CD14-positive monocyte (primary cell): ENCODE results near the gene DNAH2. TPM values are rescaled to one million over a fixed set of nuclear protein-coding genes. Genes with fewer than 3 reads are reported as not detected.

Source experiments
- DNase-seq, 3 donors: peaks; one replicate each; pipeline ENCODE4 v3.0.0-alpha.2; 2011 to 2022
- H2AFZ ChIP-seq: 2 replicates; pipeline ENCODE4 v1.6.0; 2012; ENCODE audit warnings: mild to moderate bottlenecking, low read depth, low read length, inconsistent platforms; ENCODE audit not compliant: insufficient read depth, poor library complexity, severe bottlenecking
- H3K27ac ChIP-seq, 2 donors: 1 replicate in 1 of 2; 2 replicates in 1 of 2; pipeline ENCODE4 v1.5.1; 2012 to 2013; ENCODE audit warnings: low read length in 2 of 2, control low read depth in 1 of 2, inconsistent platforms in 1 of 2, low read depth in 1 of 2, mild to moderate bottlenecking in 1 of 2
- H3K27me3 ChIP-seq, 2 donors: one replicate each; pipeline versions ENCODE4 v1.6.0 to v1.6.1; 2011 to 2013; ENCODE audit warnings: low read length in 2 of 2; ENCODE audit not compliant: control insufficient read depth in 2 of 2, insufficient read depth in 2 of 2
- H3K36me3 ChIP-seq, 2 donors: replicated peaks in 1 of 2; 1 replicate in 1 of 2; 2 replicates in 1 of 2; pipeline versions ENCODE4 v1.5.1 to v1.6.1; 2012 to 2013; ENCODE audit warnings: low read length in 2 of 2, control low read depth in 1 of 2, inconsistent platforms in 1 of 2, mild to moderate bottlenecking in 1 of 2; ENCODE audit not compliant: insufficient read depth in 2 of 2, control insufficient read depth in 1 of 2
- H3K4me1 ChIP-seq, 2 donors: 1 replicate in 1 of 2; 2 replicates in 1 of 2; pipeline versions ENCODE4 v1.5.1 to v1.6.1; 2012 to 2013; ENCODE audit warnings: low read length in 2 of 2, control low read depth in 1 of 2, inconsistent platforms in 1 of 2, mild to moderate bottlenecking in 1 of 2, moderate library complexity in 1 of 2; ENCODE audit not compliant: insufficient read depth in 2 of 2, control insufficient read depth in 1 of 2
- H3K4me2 ChIP-seq: replicated peaks from 2 replicates; pipeline ENCODE3; 2012; ENCODE audit warnings: low read length, moderate library complexity, mild to moderate bottlenecking; ENCODE audit not compliant: poor library complexity, severe bottlenecking; ENCODE audit errors: extremely low read depth
- H3K4me3 ChIP-seq, 3 experiments: fragments of 200-600 bp in 1 of 3; sonication (generic) in 1 of 3; replicated peaks in 1 of 3; 1 replicate in 2 of 3; 2 replicates in 1 of 3; pipeline ENCODE4 v1.5.1; 2011 to 2013; ENCODE audit warnings: low read length in 3 of 3, mild to moderate bottlenecking in 3 of 3, control low read depth in 2 of 3, low read depth in 2 of 3, inconsistent platforms in 1 of 3, moderate library complexity in 1 of 3
- H3K79me2 ChIP-seq: 2 replicates; pipeline ENCODE4 v1.6.0; 2012; ENCODE audit warnings: mild to moderate bottlenecking, control low read depth, inconsistent platforms, low read length, moderate library complexity; ENCODE audit not compliant: insufficient read depth
- H3K9ac ChIP-seq: 2 replicates; pipeline ENCODE4 v1.6.0; 2017; ENCODE audit warnings: low read length, mild to moderate bottlenecking; ENCODE audit not compliant: insufficient read depth, poor library complexity, severe bottlenecking
- H3K9me3 ChIP-seq, 2 donors: replicated peaks in 1 of 2; 1 replicate in 1 of 2; 2 replicates in 1 of 2; pipeline versions ENCODE4 v1.5.1 to v1.6.1; 2012 to 2013; ENCODE audit warnings: low read length in 2 of 2, control low read depth in 1 of 2; ENCODE audit not compliant: control insufficient read depth in 1 of 2, insufficient read depth in 1 of 2
- H4K20me1 ChIP-seq: 2 replicates; pipeline ENCODE4 v1.6.0; 2012; ENCODE audit warnings: mild to moderate bottlenecking, low read length, control low read depth, moderate library complexity; ENCODE audit not compliant: insufficient read depth
- H3K27ac Mint-ChIP-seq, 7 donors: one replicate each; pipeline ENCODE4 v1.8.0; 2020; ENCODE audit warnings: mild to moderate bottlenecking in 7 of 7, mixed read lengths in 7 of 7, moderate library complexity in 6 of 7, inconsistent platforms in 2 of 7
- H3K27me3 Mint-ChIP-seq, 3 donors: one replicate each; pipeline ENCODE4 v1.8.0; 2021 to 2022; ENCODE audit warnings: low read depth in 3 of 3, mild to moderate bottlenecking in 3 of 3, mixed read lengths in 3 of 3, moderate library complexity in 3 of 3, inconsistent platforms in 1 of 3
- H3K36me3 Mint-ChIP-seq, 2 donors: one replicate each; pipeline ENCODE4 v1.8.0; 2020; ENCODE audit warnings: mixed read lengths in 2 of 2, inconsistent platforms in 1 of 2, mild to moderate bottlenecking in 1 of 2
- H3K4me1 Mint-ChIP-seq: one replicate; pipeline ENCODE4 v1.8.0; 2020; ENCODE audit warnings: mild to moderate bottlenecking, mixed read lengths
- H3K4me3 Mint-ChIP-seq, 2 donors: one replicate each; pipeline ENCODE4 v1.8.0; 2020; ENCODE audit warnings: mild to moderate bottlenecking in 2 of 2, mixed read lengths in 2 of 2, moderate library complexity in 1 of 2
- H3K9me3 Mint-ChIP-seq, 7 donors: one replicate each; pipeline ENCODE4 v1.8.0; 2020 to 2022; ENCODE audit warnings: mixed read lengths in 7 of 7, mild to moderate bottlenecking in 6 of 7, moderate library complexity in 6 of 7, inconsistent platforms in 2 of 7
- WGBS: methylation state at CpG from one replicate; pipeline ENCODE4 v1.1.5; 2013; ENCODE audit warnings: missing lambda C conversion rate; ENCODE audit not compliant: insufficient coverage; 5-methylcytosine and 5-hydroxymethylcytosine counted together
- intact Hi-C, 2 donors: fragments of 100-400 bp; cut with micrococcal nuclease; formaldehyde crosslinking; loops; one replicate each; pipeline versions ENCODE4 v1.15.0 to v1.15.1; 2023
- polyA plus RNA-seq, 3 donors: library from polyadenylated mRNA; depleted of rRNA in 1 of 3; unstranded in 2 of 3; stranded (reverse) in 1 of 3; fragments of 300-500 nt in 2 of 3; fragments of >200 nt in 1 of 3; fragmentation: Illumina TruSeq in 2 of 3; gene quantifications; 1 replicate in 2 of 3; 2 replicates in 1 of 3; pipeline ENCODE4 v1.2.3, GENCODE V29; 2012 to 2021
- TF ChIP-seq, protein P1 (sequence below): fragments of 200-600 bp; IDR thresholded peaks from one replicate; pipeline ENCODE4 v1.8.0; 2022; ENCODE audit warnings: antibody characterized with exemption, mild to moderate bottlenecking

DNAH2 gene
- polyA plus RNA-seq, 3 donors, result 0.03 to 0.15 TPM; not detected in 1

DNA sequence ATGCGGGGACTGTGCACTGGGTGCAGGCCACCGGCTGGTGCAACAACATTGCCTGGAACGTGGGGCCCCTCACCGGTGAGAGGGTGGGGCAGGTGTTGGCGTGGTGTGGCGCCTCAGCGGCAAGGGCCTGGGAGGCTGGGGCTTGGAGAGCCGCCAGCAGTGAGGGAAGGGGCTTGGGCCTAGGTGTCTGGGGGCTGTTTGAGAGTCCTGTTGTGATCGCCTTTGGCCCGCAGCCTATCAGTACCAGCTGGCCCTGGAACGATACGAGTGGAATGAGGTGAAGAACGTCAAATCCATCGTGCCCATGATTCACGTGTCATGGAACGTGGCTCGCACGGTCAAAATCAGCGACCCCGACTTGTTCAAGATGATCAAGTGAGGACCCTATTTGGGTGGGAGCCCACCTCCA is 134.7 kb downstream of the DNAH2 start:
- H3K36me3 ChIP-seq, result peaks cover 67 to 72% of the 10 kb centered on the region in 2 donors
- no peak overlapping the region for H3K4me2 ChIP-seq
- peak overlapping the region in 1 of 2 donors; percentile 9 for H3K27ac ChIP-seq
- no peak for DNase-seq
- Mint-ChIP-seq H3K36me3 (peaks cover 48 to 82% of the 10 kb centered on the region in 2 donors), H3K9me3 (no peaks in the 10 kb centered on the region), H3K27ac (peak overlapping the region in 2 of 7 donors; percentile 19 to 41), H3K27me3 (peaks cover 0 to 6% (median 2%) of the 10 kb centered on the region in 3 donors), H3K4me1 (peaks cover 15% of the 10 kb centered on the region), H3K4me3 (no peak overlapping the region)
- TF ChIP-seq, protein P1, sequence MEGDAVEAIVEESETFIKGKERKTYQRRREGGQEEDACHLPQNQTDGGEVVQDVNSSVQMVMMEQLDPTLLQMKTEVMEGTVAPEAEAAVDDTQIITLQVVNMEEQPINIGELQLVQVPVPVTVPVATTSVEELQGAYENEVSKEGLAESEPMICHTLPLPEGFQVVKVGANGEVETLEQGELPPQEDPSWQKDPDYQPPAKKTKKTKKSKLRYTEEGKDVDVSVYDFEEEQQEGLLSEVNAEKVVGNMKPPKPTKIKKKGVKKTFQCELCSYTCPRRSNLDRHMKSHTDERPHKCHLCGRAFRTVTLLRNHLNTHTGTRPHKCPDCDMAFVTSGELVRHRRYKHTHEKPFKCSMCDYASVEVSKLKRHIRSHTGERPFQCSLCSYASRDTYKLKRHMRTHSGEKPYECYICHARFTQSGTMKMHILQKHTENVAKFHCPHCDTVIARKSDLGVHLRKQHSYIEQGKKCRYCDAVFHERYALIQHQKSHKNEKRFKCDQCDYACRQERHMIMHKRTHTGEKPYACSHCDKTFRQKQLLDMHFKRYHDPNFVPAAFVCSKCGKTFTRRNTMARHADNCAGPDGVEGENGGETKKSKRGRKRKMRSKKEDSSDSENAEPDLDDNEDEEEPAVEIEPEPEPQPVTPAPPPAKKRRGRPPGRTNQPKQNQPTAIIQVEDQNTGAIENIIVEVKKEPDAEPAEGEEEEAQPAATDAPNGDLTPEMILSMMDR, result no peak
- peaks cover 33 to 45% of the 10 kb centered on the region in 2 donors for H3K4me1 ChIP-seq
- no peak overlapping the region for H3K4me3 ChIP-seq
- peaks cover 39% of the 10 kb centered on the region for H3K79me2 ChIP-seq
- H2AFZ ChIP-seq, result no peak overlapping the region
- H3K9ac ChIP-seq, result no peak overlapping the region
- peaks cover 93% of the 10 kb centered on the region for H4K20me1 ChIP-seq
- no peaks in the 10 kb centered on the region for H3K9me3 ChIP-seq
- WGBS, result 86% methylated on average over 18 of the region's 20 CpGs
- intact Hi-C loops, result loop anchor here in 1 of 2 donors (2.0 kb wide), 1 partner anchor 29 kb away; no protein-coding TSS in a partner anchor
- no peaks in the 10 kb centered on the region for H3K27me3 ChIP-seq

DNA sequence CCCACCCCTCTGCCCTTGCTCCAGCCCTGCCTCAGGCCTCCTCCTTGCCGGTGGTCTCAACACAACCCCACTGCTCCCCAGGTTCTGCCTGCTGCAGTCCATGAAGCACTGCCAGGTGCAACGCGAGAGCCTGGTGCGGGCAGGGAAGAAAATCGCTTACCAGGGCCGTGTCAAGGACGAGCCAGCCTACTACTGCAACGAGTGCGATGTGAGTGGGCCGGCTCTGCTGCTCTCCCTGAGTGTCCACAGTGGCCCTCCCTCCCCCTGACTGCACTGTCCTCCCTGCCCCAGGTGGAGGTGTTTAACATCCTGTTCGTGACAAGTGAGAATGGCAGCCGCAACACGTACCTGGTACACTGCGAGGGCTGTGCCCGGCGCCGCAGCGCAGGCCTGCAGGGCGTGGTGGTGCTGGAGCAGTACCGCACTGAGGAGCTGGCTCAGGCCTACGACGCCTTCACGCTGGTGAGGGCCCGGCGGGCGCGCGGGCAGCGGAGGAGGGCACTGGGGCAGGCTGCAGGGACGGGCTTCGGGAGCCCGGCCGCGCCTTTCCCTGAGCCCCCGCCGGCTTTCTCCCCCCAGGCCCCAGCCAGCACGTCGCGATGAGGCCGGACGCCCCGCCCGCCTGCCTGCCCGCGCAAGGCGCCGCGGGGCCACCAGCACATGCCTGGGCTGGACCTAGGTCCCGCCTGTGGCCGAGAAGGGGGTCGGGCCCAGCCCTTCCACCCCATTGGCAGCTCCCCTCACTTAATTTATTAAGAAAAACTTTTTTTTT is 135.6 kb downstream of the DNAH2 start:
- Mint-ChIP-seq H3K4me3 (no peak overlapping the region), H3K36me3 (peaks cover 46 to 75% of the 10 kb centered on the region in 2 donors), H3K27ac (no peak overlapping the region), H3K27me3 (peaks cover 0 to 6% (median 2%) of the 10 kb centered on the region in 3 donors), H3K4me1 (peaks cover 15% of the 10 kb centered on the region), H3K9me3 (no peaks in the 10 kb centered on the region)
- Histone ChIP-seq H3K4me2 (no peak overlapping the region), H2AFZ (no peak overlapping the region), H3K36me3 (peaks cover 62 to 66% of the 10 kb centered on the region in 2 donors), H4K20me1 (peaks cover 85% of the 10 kb centered on the region), H3K4me3 (no peak overlapping the region), H3K9ac (no peak overlapping the region), H3K4me1 (peaks cover 35 to 51% of the 10 kb centered on the region in 2 donors), H3K9me3 (no peaks in the 10 kb centered on the region), H3K79me2 (peaks cover 36% of the 10 kb centered on the region), H3K27me3 (no peaks in the 10 kb centered on the region), H3K27ac (no peak overlapping the region)
- 96% methylated on average over 36 of the region's 51 CpGs for WGBS
- no peak for DNase-seq
- TF ChIP-seq, protein P1, result no peak
- intact Hi-C loops, result loop anchor here in 1 of 2 donors (2.0 kb wide), 1 partner anchor 30 kb away; no protein-coding TSS in a partner anchor
